H1 (cell line): ENCODE measurements around the gene GPC6.

ENCODE experiments used
- CHD2 ChIP-seq: IDR thresholded peaks from 2 replicates; pipeline ENCODE4 v1.6.1; 2012; ENCODE audit warnings: low read length, improper control_type of control experiment
- POLR2AphosphoS5 ChIP-seq: IDR thresholded peaks from 2 replicates; pipeline ENCODE4 v1.6.1; 2011; ENCODE audit warnings: low read depth, low read length

GRCh38 chr13:94120878-94121277, 894.3 kb downstream of the GPC6 start:
- TF ChIP-seq POLR2AphosphoS5 (no peak), CHD2 (no peak)
